GM19397 (cell line): Measurements from ENCODE around the gene SOAT2.
"Not testable (repeated sequence)": the region's sequence is repeated elsewhere in the genome, so short reads cannot be mapped to it uniquely, and the experiment has no call there.

Experiments
- ATAC-seq: cut with Tn5 transposase; IDR thresholded peaks from one replicate; pipeline ENCODE4 v1.9.1; 2021; ENCODE audit warnings: mild to moderate bottlenecking, moderate library complexity; ENCODE audit not compliant: unreplicated experiment

SOAT2 gene

GRCh38 chr12:53133722-53134121, 30.4 kb downstream of the SOAT2 start:
- no peak for ATAC-seq

DNA sequence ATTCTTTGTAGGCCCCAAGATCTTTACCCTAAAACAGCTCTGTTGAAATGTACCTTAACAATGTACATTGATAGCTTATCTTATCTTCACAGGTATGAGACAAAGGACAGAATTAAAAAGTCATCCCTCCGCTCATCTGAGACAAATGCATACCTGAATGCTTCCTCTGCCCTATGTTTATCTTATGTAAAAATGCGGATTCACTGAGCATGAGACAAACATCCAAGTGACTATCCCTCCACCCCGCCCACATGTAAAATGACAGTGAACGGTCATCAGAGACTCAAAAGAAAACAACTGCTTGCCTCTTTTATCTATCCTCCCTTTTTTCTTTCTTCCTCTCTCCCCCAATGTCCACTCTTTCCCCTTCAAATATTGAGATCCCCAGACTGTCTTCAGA, 40.1 kb downstream of the SOAT2 start:
- no peak for ATAC-seq

- no peak for ATAC-seq
These were observed 42.3 kb downstream of the SOAT2 start for GRCh38 chr12:53145383-53146260.

GRCh38 chr12:53147181-53147580, 43.9 kb downstream of the SOAT2 start:
- ATAC-seq = no peak

DNA sequence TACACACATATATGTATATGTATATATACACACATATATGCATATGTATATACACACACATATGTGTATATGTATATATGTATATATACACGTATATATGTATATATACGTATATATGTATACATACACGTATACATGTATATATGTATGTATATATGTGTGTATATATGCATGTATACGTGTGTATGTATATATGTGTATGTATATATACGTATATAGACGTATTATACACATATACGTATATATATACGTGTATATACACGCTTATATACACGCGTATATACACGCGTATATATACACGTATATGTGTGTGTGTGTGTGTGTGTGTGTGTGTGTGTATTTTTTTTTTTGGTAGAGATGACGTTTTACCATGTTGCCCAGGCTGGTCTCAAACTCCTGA, 44.4 kb downstream of the SOAT2 start:
- no peak for ATAC-seq

DNA sequence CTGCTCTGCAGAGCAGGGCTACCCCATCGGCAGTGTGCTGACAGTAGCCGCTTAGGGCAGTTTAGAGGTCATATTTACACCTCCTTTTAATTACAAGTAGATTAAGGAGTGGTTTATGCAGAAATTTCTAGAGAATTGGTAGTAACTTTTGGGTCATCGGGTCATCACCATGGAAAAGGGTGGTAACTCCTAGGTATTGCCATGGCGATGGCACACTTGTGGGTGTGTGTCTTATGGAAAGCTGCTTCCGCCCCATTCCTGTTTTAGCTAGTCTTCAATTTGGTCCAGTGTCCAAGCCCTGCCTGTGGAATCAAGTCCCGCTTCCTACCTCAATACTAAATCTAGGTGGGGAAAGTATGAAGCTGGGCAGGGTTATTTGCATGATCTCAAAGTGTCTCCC, 47.8 kb downstream of the SOAT2 start:
- ATAC-seq = no peak

- no peak for ATAC-seq
These were observed 49.1 kb downstream of the SOAT2 start for GRCh38 chr12:53152390-53152789.

DNA sequence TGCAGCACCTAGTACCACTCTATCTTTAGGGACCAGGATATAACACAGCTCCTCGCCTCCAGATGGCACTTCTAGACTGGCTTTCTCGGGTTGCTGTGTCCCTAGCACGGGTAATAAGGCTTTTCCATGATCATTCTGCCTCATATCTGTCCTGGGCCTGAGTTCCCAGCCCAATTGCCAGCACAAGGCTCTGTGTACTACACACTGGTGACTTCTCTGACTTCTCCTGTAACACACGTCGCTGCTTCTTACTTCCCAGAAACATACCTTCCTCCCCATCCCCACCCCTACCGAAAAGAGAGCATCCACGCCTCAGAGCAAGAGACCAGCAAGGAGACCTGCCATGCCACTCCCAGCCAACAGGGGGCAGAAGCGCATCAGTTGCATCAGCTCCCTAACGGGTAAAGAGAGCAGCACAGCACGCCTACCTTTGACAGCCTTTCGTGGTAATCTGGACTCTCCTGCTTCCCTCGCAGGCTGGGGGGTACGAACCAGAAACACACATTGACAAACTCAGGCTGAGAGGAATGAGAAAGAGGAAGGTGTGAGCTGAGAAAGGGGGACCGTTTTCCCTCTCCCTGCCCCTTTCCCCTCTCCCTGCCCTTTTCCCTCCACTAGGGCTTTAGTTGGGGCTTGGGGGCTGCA, 56.0 kb downstream of the SOAT2 start:
- peak; percentile 83 for ATAC-seq

GRCh38 chr12:53160000-53160399, 56.7 kb downstream of the SOAT2 start:
- ATAC-seq = no peak

GRCh38 chr12:53160673-53161072, 57.4 kb downstream of the SOAT2 start:
- ATAC-seq = no peak

DNA sequence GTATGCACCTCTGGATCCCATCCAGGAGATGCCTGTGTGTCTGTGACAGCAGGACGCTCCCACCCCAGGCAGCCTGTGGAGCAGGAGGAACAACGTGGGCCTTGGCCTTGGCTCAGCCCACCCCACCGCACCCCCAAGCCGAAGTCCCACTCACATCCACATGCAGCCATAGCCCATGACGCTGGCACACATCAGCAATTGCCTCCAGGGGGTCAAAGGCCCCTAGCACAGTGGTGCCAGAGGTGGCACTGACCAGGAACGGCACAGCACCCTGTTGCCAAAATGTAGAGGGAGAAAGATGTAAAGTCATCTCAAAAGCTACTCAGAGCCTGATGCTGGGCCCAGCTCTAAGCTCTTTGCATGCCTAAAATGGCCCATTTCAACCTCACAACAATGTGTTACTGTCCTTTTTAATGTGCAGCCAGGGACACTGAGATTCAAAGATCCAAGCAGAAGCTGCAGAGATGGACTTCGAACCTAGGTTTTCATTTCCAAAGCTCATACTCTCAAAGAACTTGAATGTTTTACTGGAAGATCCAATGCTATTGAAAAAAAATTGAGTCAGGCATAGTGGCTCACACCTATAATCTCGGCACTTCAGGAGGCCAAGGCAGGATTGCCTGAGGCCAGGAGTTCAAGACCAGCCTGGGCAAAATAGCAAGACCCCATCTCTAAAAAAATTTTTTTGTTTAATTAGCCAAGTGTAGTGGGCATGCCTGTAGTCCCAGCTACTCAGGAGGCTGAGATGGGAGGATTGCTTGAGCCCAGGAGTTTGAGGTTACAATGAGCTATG, 58.0 kb downstream of the SOAT2 start:
- no peak for ATAC-seq

DNA sequence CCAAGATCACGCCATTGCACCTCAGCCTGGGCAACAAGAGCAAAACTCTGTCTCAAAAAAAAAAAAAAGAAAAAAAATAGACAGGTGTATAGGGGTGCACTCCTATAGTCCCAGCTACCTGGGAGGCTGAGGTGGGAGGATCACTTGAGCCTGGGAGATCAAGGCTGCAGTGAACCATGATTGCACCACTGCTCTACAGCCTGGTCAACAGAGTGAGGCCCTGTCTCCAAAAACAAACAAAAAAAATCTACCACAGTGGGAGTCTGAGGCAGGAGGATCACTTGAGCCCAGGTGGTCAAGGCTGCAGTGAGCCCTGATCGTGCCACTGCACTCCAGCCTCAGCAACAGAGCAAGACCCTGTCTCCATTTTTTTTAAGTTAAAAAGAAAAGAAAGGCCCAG, 59.7 kb downstream of the SOAT2 start:
- ATAC-seq = not testable (repeated sequence)

GRCh38 chr12:53166837-53167236, 63.6 kb downstream of the SOAT2 start:
- no peak for ATAC-seq

DNA sequence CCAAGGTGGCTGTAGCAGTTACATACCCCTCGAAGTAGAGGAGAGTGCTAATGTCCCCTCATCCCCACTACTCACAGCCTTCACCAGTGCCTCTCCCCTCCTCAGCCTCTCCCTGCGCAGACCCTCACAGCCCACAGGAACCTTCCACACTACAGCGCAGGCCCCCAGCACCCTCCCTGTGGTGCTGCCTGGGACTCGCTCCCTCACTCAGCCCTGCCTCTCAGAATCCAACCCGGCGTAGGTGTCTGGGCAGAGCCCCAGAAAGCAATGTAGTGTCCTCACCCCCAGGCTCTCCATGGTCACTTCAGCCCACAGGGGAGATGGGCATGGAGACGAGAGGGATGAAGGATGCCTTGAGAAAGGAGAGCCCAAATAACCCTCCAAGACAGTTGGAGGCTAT, 66.4 kb downstream of the SOAT2 start:
- ATAC-seq = no peak

DNA sequence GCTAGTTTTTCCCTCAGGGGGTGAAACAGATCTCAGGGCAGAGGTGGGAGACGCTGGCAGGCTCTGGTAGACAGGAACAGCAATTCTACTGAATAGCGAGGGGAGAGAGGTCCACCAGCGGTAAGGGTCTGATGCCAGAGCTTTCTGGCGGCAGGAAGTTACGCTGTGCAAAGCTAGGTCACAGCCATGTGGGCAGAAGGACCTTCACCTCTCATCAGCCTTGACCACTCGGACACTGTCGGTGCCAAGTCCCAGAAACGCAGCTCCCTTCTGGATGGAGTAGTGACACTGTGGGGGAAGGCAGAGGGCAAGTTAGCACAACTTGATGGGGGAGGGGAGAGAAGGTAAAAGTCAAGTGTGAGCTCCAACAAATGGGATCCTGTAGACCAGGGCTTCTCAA, 66.9 kb downstream of the SOAT2 start:
- ATAC-seq = no peak

DNA sequence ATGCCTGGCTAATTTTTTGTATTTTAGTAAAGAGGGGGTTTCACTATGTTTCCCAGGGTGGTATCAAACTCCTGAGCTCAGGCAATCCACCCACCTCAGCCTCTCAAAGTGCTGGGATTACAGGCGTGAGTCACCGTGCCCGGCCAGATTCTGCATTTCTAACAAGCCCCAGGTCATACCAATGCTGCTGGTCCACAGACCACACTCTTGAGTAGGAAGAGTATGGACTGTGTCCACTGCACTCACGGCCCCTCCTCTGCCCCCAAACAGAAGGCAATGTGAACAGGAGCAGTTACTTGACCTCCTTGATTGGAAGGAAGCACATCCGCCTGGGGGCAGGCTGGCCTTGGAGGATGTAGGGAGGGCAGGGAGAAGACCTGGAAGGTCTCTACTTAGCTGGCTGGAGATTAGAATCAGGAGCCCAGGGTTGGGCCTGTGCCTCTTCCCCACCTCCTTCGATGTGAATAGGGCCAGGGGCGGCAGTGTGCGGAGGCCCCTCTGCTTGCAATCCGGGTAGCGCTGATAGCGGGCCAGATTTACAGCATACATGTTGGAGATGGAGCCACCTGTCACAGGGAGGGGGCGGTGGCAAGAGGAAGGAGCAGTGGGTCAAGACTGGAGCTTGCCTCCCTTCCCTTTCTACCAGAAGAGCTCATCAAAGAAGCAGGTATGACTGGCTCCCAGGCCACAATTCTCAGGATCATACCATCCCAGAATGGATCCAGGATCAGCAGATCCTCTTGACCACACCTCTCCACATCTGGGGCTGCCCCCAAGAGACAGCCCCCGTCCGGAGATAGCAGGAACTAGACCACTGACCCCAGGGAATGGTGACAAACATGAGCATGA, 67.8 kb downstream of the SOAT2 start:
- no peak for ATAC-seq

DNA sequence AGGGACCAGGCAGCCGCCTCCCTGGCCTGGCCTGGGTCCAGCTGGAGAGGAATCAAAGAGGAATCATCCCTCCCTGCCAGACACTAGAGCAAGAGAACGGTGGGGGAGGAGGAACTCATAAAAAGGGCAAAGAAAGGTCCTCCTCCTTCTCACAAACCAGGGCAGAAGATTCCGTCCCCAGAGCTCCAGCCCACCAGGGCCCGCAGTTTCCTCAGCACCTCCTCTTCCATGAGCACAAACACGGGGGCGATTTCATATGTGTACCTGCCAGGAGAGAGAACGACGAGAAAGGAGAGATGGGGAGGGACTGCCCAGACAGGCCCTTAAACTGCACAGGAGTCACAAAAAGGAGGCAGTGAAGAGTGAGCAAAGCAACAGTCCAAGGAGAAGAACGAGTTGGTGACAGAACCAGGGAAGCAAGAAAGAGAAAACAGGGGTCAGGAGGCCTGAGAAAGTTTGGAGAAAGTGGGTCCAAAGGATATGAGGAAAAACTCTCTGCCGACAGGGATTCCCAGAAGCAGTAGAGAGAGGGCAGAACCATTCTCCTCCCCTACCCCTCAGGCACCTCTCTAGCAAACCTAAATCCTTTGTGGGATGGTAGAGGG, 68.5 kb downstream of the SOAT2 start:
- no peak for ATAC-seq

- no peak for ATAC-seq
These were observed 69.1 kb downstream of the SOAT2 start for GRCh38 chr12:53172352-53172751.

- no peak for ATAC-seq
These were observed 69.9 kb downstream of the SOAT2 start for GRCh38 chr12:53173085-53173715.
